Colonic mucosa (tissue), 4 donors: ENCODE results near the gene ARFGAP3. TPM values are rescaled to one million over a fixed set of nuclear protein-coding genes. Genes with fewer than 3 reads are reported as not detected.

Experiments
- DNase-seq: peaks from one replicate; pipeline ENCODE4 v3.0.0-alpha.2; 2020
- H3K27ac ChIP-seq: fragments of 200-600 bp; one replicate; pipeline ENCODE4 v1.8.0; 2021
- H3K27me3 ChIP-seq: fragments of 200-600 bp; one replicate; pipeline ENCODE4 v1.8.0; 2021
- H3K36me3 ChIP-seq: fragments of 200-600 bp; one replicate; pipeline ENCODE4 v1.8.0; 2021
- H3K4me1 ChIP-seq: fragments of 200-600 bp; one replicate; pipeline ENCODE4 v1.8.0; 2021; ENCODE audit warnings: mild to moderate bottlenecking
- H3K4me3 ChIP-seq: fragments of 200-600 bp; one replicate; pipeline ENCODE4 v1.8.0; 2021
- H3K9ac ChIP-seq, 2 donors: one replicate each; pipeline ENCODE4 v1.7.0; 2013; ENCODE audit warnings: control low read depth in 2 of 2, low read depth in 2 of 2, low read length in 2 of 2
- H3K9me3 ChIP-seq: fragments of 200-600 bp; one replicate; pipeline ENCODE4 v1.8.0; 2021
- CTCF ChIP-seq: fragments of 200-600 bp; IDR thresholded peaks from one replicate; pipeline ENCODE4 v1.8.0; 2022; ENCODE audit warnings: antibody characterized with exemption, mild to moderate bottlenecking
- intact Hi-C: fragments of 100-400 bp; cut with DNase I; formaldehyde crosslinking; loops from one replicate; pipeline ENCODE4 v1.14.1; 2022
- total RNA-seq, 2 donors: library from RNA; stranded (reverse); fragmentation: NEBNext Ultra II Directional in 1 of 2; extraction: Animal tissue kit (Norgen Biotek cat#: 25700) in 1 of 2; gene quantifications; one replicate each; pipeline ENCODE4 v1.2.1, GENCODE V29; 2021
- donor health status: healthy.
- donor health status: DM: no; HTN: no; CAD: no.
- donor health status: DM: no; HTN: no; CAD: no.

Gene ARFGAP3
- total RNA-seq, 2 donors from 2014 or later = 29.4 to 47.7 TPM

- no peaks in the 10 kb centered on the region for H3K9me3 ChIP-seq
- H3K36me3 ChIP-seq = no peaks in the 10 kb centered on the region
- no peak for TF ChIP-seq CTCF
- no peaks in the 10 kb centered on the region for H3K27me3 ChIP-seq
- no peak for DNase-seq
- no peak overlapping the region for H3K27ac ChIP-seq
- intact Hi-C loops = loop anchor here (5.0 kb wide), 1 partner anchor 157 kb away; no protein-coding TSS in a partner anchor
- no peak overlapping the region for H3K9ac ChIP-seq
- H3K4me3 ChIP-seq = no peak overlapping the region
- H3K4me1 ChIP-seq = no peaks in the 10 kb centered on the region
Measured at GRCh38 chr22:42819412-42820044, 37.5 kb downstream of the ARFGAP3 start.

GRCh38 chr22:42817556-42817955, 39.5 kb downstream of the ARFGAP3 start:
- Histone ChIP-seq H3K36me3 (no peaks in the 10 kb centered on the region), H3K4me3 (no peak overlapping the region), H3K27ac (no peak overlapping the region), H3K9me3 (no peaks in the 10 kb centered on the region), H3K9ac (no peak overlapping the region), H3K4me1 (no peaks in the 10 kb centered on the region), H3K27me3 (no peaks in the 10 kb centered on the region)
- DNase-seq = no peak
- intact Hi-C loops = no loop called here
- TF ChIP-seq CTCF = no peak

- Histone ChIP-seq H3K4me3 (no peak overlapping the region), H3K9ac (no peak overlapping the region), H3K9me3 (no peaks in the 10 kb centered on the region), H3K27me3 (no peaks in the 10 kb centered on the region), H3K27ac (no peak overlapping the region), H3K36me3 (no peaks in the 10 kb centered on the region), H3K4me1 (no peaks in the 10 kb centered on the region)
- TF ChIP-seq CTCF = no peak
- DNase-seq = no peak
- intact Hi-C loops = no loop called here
Measured at GRCh38 chr22:42816336-42816735, 40.7 kb downstream of the ARFGAP3 start.

- Histone ChIP-seq H3K9me3 (no peaks in the 10 kb centered on the region), H3K4me3 (no peak overlapping the region), H3K4me1 (no peaks in the 10 kb centered on the region), H3K27ac (no peak overlapping the region), H3K36me3 (no peaks in the 10 kb centered on the region), H3K27me3 (no peaks in the 10 kb centered on the region), H3K9ac (no peak overlapping the region)
- intact Hi-C loops = no loop called here
- no peak for DNase-seq
- no peak for TF ChIP-seq CTCF
Measured at GRCh38 chr22:42814616-42815015, 42.5 kb downstream of the ARFGAP3 start.

GRCh38 chr22:42814215-42814614, 42.9 kb downstream of the ARFGAP3 start:
- Histone ChIP-seq H3K36me3 (no peaks in the 10 kb centered on the region), H3K27me3 (no peaks in the 10 kb centered on the region), H3K9me3 (no peaks in the 10 kb centered on the region), H3K4me1 (no peaks in the 10 kb centered on the region), H3K9ac (no peak overlapping the region), H3K27ac (no peak overlapping the region), H3K4me3 (no peak overlapping the region)
- no peak for DNase-seq
- intact Hi-C loops = no loop called here
- TF ChIP-seq CTCF = no peak
